Hematopoietic multipotent progenitor cell treated with erythropoietin and hydrocortisone succinate and interleukin-3 and kit ligand, for 15 days (in vitro differentiated cells): ENCODE measurements around the gene DERA.
"Not testable (repeated sequence)": the region's sequence is repeated elsewhere in the genome, so short reads cannot be mapped to it uniquely, and the experiment has no call there.

Source experiments
- DNase-seq: peaks from one replicate; pipeline ENCODE4 v3.0.0-alpha.2; 2015; ENCODE audit warnings: low spot score

The DERA gene

DNA sequence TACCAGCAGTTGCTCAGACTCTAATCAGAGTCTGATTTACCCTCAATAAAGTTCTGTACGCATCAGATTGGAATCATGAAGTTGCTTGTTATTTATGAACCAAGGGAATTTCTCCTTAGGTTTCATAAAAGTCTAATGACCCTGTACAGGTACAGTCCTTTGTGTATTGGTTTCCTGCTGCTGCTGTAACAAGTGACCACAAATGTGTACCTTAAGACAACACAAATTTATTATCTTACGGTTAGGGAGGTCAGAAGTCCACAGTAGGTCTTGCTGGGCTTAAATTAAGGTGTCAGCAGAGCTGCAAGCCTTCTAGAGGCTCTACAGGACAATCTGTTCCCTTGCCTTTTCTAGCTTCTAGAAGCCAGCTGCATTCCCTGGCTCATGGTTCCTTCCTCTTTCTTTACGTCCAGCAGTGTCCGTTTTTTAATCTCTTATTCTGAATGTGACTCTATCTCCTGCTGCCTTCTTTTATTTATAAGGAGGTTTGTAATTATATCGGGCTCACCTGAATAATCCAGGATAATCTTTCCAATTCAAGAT, 6.7 kb upstream of the DERA start:
- no peak for DNase-seq

DNA sequence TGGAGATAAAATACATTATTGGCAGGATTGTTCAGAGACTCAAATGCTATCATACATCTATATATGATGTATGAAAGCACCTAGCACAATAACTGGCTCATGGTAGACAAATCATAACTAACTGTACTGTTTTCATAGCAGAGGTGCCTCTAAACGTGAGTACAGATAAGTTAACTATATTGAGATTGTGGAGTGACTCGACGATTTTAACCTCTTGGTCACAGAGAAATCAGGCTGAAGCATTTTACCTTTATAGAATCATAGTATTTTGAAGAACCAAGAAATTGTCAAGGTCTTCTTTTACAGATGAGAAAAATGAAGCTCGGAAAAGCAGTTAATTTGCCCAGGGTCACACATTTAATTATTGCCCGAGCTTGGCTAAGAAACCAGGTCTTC, 666 bp upstream of the DERA start:
- DNase-seq = no peak

DNA sequence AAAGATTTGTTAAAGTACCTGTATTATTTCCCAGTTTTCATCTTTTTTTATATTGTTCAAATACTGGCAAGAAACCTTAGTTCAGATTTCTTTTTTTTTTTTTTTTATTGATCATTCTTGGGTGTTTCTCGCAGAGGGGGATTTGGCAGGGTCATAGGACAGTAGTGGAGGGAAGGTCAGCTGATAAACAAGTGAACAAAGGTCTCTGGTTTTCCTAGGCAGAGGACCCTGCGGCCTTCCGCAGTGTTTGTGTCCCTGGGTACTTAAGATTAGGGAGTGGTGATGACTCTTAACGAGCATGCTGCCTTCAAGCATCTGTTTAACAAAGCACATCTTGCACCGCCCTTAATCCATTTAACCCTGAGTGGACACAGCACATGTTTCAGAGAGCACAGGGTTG, 799 bp downstream of the DERA start:
- not testable (repeated sequence) for DNase-seq

DNA sequence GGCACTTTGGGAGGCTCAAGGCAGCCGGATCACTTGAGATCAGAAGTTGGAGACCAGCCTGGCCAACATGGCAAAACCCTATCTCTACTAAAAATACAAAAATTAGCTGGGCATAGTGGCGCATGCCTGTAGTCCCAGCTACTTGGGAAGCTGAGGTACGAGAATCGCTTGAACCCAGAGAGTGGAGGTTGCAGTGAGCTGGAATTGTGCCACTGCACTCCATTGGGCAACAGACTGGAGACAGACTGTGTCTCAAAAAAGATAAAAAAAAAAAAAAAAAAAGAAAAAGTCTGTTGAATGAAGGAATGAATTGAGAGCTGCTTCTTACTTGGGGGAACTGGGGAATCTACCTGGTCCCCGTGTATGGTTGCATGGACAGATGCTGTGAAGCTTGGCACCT, 3.0 kb downstream of the DERA start:
- not testable (repeated sequence) for DNase-seq

DNA sequence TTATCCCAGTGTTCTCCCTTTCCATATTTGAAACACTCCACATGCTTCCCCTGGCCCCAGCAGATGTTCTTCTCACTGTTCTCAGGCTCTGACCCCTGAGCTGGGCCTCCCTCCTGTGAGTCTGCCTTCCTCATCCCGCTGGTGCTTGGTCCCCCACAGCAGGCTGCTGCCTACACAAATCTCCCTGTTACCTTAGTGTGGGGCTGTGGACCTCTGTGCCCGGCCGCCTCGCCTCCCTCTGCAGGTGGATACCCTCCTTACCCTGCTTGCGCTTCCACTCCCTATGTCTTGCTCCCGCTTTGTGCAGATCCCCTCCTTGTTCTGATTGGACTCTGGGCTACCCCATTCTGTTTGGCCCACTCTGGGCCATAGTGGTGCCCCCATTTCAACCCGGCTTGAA, 6.9 kb downstream of the DERA start:
- no peak for DNase-seq

DNA sequence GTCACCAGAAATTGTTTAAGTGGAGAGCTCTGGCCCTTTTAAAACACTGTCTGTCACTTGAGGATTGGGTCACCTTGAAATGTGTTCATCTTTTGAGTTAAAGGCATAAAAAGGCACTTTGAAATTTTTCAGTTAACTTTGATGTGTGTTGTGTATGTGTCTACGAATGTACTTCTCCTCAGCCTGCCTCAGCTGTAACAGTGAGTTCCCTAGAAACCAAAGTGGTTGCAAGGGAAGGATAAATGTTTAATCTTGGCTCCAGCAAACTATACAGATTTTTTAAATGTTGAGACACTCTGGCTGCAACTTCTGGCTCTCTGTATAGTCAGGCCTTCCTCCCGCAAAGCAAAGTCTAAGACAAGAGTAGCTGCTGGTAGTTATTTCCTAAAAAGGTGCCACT, 8.3 kb downstream of the DERA start:
- no peak for DNase-seq

DNA sequence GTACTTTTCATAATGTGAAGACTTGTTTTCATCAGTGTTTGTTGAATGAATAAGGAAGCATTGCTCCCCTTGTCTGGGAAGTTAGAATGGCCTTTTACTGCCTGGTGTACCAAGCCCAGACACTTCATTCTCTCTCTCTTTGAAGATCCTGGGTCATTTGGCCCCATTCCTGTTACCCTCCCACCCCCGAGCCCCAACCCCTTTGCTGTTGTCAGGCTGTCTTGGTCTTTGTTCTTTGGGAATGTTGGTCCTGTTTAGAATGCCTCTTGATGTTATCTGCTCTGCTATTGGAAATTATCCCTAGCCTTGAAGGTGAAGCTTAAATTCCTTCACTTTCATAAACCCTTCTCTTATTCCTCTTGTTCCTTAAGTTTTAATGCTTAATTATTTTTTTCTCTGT, 13.8 kb downstream of the DERA start:
- DNase-seq = no peak

DNA sequence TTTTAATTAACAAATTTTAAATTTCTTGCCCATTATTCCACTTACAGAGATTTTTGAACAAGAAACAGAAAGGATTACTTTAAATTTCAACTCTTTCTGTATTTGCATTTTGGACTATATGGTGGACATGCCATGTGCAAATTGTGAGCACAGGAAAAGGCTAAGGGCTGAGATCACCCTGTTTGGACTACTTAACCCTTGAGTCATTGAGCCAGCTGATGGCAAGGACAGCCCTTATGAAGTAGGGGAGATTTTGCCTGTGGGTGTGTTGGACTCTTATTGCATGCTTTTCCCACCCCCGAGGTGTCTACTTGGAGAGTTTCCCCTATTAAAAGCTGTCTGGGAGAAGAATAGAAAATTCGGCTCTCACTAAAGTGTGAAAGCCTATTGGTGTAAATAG, 17.2 kb downstream of the DERA start:
- no peak for DNase-seq

DNA sequence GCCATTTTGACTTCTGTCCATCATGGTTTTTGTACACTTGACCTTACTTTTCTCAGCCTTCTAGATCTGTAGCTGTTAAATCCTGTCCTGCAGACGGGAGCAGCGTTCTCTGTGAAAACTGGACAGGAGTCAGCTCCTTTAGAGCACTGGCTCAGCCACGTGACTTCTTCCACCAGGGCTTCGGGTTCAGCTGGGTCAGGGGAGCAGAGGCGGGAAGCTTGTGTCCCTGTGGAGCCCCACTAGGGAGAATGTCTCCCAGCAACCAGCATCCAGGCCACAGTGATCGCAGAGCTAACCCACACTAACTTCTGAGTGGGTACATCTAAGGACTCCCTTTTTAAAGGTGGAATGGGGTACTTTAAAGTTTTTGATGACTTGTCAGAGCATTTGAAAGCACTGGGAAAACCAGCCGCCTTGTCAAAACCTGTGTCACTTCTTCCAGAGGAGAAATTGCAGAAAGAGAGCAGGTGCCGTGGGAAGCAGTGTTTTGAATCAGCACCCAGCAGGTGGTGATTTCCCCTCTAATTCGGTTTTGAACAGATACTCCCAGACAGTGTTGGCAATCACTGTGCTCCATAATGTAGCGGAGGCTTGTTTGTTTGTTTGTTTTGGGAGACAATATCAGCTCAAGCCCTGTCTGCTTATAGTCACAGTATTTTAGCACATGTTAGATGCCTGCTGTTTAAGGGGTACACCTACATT, 17.9 kb downstream of the DERA start:
- DNase-seq = no peak

DNA sequence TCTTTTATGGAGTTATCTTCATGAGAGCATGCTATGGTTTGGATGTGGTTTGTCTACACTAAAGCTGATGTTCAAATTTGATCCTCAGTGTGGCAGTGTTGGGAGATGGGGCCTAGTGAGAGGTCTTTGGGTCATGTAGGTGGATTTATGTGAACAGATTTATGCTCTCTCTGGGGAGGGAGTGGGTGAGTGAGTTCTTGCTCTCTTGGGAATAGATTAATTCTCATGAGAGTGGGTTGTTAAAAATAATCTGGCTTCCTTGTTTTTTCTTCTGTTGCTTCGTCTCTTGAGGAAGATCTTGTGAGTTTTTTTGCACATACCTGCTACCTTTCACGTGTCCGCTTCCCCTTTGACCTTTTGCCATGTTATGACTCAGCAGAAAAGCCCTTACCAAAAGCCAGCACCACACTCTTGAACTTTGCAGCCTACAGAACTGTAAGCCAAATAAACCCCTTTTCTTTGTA, 20.5 kb downstream of the DERA start:
- no peak for DNase-seq

DNA sequence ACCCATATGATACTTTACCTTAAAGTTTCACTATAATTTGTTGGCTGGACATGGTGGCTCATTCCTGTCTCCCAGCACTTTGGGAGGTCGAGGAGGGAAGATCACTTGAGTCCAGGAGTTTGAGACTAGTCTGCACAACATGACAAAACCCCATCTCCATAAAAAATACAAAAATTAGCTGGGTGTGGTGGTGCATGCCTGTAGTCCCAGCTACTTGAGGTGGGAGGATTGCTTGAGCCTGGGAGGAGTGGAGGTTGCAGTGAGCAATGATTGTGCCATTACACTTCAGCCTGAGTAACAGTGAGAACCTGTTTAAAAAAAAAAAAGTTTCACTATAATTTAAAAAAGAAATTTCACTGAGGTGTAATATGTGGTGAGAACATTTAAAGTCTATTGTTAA, 21.2 kb downstream of the DERA start:
- no peak for DNase-seq

DNA sequence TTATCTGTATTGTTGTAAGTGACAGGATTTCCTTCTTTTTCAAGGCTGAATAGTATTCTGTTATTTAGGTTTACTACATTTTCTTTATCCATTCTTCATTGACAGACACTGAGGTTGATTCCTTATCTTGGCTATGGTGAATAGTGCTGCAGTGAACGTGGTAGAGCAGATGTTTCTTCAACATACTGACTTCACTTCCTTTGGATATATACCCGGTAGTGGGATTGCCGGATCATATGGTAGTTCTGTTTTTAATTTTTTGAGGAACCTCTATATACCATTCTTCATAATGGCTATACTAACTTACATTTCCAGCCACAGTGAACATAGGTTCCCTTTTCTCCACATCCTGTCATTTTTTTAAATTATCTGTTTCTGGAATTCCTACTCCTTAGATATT, 21.8 kb downstream of the DERA start:
- DNase-seq = no peak

DNA sequence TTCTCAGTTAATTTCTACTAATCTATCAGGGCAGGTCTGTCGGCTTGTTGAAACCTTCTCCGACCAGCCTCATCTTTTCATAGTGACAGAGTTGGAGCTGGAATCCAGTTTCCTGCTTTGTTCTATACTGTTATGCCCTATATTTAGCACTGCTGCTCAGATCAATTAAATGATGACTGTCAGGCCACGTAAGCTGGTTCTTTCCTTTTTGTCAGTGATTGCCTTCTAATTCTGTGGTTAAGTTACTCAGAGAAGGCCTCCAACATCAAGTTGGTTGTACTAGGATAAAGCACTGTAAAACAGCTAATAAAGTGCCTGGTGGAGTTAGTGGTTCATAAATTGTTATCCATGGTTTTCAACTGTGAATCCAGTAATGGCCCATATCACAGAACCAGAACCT, 22.6 kb downstream of the DERA start:
- no peak for DNase-seq

DNA sequence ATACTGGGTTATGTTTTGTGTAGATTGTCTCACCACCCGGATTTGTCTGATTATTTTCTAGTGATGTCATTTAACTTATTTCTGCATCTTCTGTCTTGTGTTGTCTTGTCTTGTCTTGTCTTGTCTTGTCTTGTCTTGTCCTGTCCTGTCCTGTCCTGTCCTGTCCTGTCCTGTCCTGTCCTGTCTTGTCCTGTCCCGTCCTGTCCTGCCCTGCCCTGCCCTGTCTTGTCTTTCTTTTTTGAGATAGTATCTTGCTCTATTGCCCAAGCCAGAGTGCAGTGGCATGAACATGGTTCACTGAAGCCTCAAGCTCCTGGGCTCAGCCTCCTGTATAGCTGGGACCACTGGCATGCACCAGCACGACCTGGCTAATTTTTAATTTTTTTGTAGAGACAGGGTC, 25.6 kb downstream of the DERA start:
- DNase-seq = no peak

DNA sequence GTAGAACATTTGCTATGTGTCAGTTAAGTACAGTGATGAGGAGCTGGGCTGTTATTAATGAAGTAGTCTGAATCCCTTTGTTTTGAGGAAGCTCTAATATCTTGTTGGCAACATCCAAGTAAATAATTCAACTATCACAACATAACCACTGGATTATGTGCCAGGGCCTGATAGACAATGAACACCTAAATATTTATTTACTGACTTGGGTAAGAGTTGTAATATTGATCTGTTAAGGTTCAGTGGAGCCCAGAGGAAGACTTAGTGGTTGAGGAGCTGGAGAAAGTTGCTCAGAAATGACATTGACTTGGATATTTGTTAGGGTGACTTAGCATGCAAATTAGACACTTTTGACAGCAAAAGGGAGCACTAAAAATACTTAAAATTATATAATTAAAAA, 26.8 kb downstream of the DERA start:
- DNase-seq = no peak

DNA sequence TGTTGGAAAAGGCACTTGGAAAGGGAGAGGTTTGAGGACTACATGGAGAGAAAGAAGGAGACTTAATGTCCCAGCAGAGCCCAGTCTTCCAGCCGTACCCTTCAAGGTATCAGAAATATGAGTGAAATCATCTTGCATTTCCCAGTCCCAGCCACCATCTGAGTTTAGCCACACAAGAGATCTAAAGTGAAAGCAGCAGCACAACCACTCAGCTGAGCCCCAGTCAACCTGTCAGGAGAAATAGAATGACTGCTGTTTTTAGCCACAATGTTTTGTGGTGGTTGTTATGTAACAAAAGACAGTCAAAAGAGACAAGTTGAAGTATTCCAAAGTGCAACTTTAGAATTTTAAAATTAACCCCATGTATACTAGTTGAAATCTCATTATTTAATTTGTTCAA, 28.0 kb downstream of the DERA start:
- DNase-seq = no peak

DNA sequence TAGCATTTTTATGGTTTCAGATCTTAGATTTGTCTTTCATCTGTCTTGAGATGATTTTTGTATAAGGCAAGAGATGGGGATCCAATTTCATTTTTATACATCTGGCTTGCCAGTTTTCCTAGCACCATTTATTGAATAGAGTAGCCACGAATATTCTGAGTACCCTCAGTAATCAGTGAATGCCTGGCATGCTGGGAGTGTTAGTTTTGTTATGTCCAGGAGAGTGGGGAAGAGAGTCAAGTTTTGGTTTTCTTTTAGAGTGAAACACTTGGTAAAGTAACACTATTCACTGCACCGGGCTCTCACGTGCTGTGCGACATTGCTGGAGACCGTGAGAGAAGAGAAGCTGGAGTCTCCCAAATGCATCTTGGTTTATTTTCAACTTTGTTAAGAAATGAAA, 31.3 kb downstream of the DERA start:
- DNase-seq = no peak

DNA sequence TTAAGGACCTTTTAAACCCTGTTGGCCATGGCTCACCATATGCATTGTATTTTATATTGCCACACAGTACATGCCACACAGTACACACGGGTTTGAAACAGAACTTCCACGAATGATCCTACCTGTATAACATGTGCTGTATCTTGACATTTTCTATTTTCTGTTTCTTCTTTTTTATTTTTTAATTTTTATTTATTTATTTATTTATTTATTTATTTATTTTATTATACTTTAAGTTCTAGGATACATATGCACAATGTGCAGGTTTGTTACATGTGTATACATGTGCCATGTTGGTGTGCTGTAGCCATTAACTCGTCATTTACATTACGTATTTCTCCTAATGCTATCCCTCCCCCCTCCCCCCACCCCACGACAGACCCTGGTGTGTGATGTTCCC, 32.4 kb downstream of the DERA start:
- not testable (repeated sequence) for DNase-seq

DNA sequence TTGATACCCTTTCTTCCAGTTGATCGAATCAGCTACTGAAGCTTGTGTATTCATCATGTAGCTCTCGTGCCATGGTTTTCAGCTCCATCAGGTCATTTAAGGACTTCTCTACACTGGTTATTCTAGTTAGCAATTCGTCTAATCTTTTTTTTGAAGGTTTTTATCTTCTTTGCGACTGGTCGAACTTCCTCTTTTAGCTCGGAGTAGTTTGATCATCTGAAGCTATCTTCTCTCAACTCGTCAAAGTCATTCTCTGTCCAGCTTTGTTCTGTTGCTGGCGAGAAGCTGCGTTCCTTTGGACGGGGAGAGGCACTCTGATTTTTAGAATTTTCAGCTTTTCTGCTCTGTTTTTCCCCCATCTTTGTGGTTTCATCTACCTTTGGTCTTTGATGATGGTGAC, 37.3 kb downstream of the DERA start:
- not testable (repeated sequence) for DNase-seq

DNA sequence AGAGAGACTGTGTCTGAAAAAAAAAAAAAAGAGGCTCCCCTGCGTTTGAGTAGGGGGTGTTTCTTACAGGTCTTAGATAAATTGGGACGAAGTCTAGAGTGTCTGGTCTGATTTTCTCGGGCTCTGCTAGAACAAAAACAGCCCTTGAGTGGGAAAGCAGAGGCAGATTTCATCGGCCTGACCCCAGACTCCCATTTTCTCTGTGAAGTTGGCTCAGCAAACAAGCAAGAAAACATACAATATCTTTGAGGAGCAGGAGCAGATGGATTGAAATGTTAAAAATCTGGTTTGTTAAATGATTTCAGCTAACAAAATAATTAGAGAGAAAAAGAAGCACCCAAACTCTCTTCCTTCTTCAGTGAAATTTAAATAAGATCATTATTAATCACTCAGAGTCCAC, 44.1 kb downstream of the DERA start:
- DNase-seq = no peak

DNA sequence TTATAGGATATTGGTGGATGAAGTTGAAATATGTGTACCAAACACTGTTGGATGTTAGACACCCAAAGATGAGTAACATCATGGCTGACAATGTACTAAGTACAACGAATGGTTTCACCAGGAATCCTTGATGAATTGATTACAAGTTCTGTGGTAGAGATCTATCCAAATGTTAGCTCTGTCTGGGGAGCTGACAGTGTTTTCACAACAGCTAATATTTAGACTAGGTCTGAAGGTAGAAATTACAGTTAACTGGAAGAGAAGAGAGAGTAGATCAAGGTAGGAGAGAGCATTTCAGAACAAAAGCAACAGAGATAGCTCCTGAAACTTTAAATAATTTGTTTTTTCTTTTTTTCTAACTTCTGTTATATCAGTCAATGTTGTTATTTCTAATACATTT, 44.9 kb downstream of the DERA start:
- no peak for DNase-seq

DNA sequence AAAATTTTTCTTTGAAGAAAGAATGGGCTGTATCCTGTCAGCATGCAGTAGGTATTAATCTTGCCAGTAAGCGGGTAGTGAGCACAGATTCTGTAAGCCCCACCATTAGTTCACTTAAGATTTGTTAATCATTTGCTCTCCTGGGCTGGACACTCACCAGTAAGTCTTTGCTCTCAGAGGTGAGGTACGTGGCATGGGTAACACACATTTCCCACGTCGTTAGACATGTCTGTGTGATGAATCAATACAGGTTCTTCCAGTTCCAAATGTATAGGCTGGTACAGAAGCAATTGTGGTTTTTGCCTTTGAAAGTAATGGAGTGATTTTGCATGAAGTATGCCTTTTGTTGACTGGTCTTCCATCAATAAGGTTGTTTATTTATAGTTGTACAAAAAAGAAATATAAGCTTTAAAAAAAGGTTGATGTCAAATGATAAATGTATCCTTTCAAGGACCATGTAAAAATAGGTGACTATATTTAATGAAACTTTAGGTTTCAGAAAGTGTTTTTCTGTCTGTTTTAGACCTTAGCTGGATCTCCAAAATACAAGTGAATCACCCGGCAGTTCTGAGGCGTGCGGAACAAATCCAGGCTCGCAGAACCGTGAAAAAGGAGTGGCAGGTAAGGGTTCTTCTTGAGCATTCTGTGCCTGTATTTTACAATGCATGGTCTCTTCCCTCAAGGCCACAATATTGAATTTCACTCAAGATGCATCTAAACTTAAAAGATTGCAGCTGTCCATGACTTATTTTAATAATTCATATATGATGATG, 45.5 kb downstream of the DERA start:
- no peak for DNase-seq

DNA sequence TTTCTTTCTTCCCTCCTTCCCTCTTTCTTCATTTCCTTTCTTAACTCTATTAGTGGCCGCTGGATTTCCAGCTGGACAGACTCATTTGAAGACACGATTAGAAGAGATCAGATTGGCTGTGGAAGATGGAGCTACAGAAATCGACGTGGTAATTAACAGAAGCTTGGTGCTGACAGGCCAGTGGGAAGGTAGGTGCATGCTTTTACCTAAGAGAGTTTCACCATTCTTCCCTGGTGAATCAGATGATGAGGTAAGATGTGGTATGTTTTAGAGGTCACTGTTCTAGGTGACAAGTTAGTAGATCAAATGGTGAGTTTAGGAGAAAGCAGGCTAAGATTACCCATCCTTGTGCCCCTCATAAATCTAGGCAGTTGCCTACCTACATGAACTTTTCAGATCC, 51.6 kb downstream of the DERA start:
- no peak for DNase-seq

DNA sequence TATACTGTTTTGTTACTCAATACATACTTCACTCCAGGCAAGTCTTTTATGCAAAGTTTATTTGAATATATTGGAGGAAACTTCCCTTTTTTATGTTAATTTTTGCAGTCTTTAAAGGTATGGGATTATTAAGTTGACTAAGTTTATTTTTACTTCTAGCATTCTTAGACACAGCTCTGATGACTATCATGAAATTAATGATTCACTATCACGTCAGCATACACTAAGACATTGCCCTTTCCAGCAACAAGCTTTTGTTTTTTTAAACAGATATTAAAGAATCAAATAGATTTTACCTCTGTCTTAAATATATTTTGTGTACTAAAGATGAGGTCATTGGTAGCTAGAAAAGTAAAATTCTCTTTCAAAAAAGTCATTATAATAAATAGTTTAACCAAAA, 52.1 kb downstream of the DERA start:
- no peak for DNase-seq
